GM18498 (cell line): ENCODE data around the gene ARNT2.
"Not testable (repeated sequence)": the region's sequence is repeated elsewhere in the genome, so short reads cannot be mapped to it uniquely, and the experiment has no call there.

Experiments
- ATAC-seq: cut with Tn5 transposase; IDR thresholded peaks from one replicate; pipeline ENCODE4 v1.9.1; 2021; ENCODE audit warnings: mild to moderate bottlenecking, moderate library complexity; ENCODE audit not compliant: unreplicated experiment

The ARNT2 gene

GRCh38 chr15:80404057-80404760 lies at the start of gene ARNT2:
Gene ARNT2 (plus strand): TSS chr15:80404382. CDS start chr15:80404516, 134 bp downstream.
- no peak for ATAC-seq

DNA sequence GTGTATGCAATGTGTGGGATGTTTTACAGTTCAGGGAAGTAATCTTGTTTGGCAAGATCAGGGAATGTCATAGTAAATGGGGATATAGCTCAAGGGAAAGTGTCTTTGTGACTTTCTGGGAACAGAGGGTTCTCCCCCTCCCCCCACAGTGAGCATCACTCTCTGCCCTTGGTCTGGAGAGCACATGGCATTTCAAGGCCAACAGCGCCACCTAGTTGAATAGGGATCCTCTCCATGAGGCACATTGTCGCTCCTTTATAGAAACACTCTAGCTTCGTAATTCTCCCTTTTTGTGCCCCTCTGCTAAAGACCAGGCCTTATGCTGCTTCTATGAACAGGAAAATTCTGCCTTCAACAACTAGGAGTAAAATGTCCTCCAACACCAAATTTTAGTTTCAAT lies 37.1 kb upstream of the ARNT2 start:
- no peak for ATAC-seq

DNA sequence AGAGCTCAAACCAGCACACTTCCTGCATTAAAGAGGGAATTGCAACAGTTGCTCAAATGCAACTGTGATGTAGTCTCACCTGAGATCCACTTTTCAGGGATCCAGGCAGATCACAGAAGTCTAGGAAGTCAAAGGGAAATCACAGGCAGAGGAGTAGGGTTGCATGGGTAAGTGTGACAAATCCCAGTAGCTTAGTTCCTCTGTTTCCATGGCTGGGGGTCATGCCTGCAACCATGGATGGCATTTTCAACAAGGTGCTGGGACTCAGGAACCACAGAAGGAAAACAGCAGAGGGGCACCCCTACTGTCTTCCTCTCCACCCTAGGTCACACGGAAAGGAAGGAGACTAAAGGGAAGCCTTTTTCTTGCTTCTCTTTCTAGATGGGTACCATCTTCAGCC lies 36.5 kb upstream of the ARNT2 start:
- ATAC-seq = no peak

DNA sequence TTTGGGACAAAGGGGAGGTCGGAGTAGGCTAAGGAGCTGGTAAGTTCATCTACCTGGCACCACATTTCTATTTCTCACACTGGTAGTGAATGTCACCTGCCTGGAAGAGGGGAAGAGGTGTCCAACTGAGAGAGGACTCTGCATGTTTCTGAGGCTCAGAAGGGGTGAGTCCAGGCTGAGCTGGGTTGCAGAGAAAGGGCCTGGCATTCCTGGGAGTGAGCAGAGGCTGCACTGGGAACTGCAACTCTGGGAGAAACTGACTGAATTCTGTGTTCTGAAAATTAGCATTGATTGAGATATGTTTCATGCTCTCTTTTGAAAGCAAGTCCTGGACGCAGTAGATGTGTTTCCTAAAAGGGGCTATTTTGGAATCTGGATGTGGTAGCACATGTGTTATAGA lies 32.3 kb upstream of the ARNT2 start:
- no peak for ATAC-seq

DNA sequence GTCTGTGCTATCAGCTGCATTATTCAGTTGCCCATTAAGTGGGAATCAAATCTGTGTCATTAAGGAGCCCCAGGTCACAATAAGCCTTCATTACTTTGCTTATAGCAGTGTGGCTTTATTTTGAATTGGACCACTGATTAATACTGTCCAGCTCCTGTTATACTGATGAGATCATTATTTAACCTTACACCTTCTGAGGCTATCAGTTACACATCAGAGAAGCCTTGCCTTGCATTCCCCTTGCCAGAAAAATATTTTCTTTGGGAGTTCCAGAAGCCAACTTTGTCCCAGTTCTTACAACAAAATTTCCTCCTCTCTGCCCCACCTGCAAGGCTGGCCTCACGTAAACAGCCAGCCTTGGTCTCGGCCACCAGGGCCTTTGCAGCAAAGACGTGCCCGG lies 29.7 kb upstream of the ARNT2 start:
- no peak for ATAC-seq

- no peak for ATAC-seq
Measured at GRCh38 chr15:80375968-80376891, 28.0 kb upstream of the ARNT2 start.

DNA sequence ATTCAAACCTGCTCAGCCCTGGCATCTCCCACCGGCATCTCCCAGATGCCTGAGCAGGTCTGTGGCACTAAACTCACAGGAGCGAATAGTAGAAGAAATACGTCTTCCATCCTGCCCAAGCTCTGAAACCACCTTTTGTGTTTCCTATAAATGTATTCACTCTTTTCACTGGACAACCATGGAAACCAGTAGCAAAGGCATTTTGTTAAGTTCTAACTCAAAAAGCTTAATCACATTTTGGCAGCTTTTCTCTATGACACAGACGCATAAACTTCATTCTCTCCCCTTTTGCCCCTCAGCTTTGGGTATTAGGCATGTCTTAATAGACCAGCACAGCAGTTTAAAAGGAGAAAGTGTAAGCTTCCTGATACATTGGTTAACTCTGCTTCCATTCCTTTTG lies 24.5 kb upstream of the ARNT2 start:
- no peak for ATAC-seq

GRCh38 chr15:80380154-80380553 lies 24.0 kb upstream of the ARNT2 start:
- ATAC-seq = no peak

DNA sequence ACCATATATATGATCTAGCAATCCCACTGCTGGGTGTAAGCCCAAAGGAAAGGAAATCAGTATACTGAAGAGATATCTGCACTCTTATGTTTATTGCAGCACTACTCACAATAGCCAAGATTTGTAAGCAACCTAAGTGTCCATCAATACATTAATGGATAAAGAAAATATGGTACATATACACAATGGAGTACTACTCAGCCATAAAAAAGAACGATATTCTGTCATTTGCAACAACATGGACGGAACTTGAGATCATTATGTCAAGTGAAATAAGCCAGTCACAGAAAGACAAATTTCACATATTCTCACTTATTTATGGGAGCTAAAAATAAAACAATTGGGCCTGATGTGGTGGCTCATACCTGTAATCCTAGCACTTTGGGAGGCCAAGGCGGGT lies 21.9 kb upstream of the ARNT2 start:
- ATAC-seq = no peak

GRCh38 chr15:80384432-80384831 lies 19.8 kb upstream of the ARNT2 start:
- no peak for ATAC-seq

DNA sequence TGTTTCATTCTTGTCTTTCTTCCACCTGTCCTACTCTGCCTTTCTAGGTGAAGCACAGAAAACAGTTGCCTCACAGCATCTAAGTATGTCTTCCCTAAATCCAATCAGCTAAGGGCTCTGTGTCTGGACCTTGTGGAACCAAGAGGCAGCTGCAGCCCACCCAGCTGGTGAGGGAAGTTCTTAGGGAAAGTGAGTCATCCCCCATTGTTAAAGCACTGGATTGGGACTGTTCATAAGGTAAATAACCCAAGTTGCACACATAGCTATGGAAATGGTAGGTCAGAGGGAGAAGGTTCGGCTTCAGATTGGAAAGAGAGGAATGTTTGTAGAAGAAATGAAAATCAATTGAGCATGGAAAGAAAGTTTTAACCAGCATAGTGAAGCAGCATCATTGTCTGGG lies 18.0 kb upstream of the ARNT2 start:
- ATAC-seq = no peak

DNA sequence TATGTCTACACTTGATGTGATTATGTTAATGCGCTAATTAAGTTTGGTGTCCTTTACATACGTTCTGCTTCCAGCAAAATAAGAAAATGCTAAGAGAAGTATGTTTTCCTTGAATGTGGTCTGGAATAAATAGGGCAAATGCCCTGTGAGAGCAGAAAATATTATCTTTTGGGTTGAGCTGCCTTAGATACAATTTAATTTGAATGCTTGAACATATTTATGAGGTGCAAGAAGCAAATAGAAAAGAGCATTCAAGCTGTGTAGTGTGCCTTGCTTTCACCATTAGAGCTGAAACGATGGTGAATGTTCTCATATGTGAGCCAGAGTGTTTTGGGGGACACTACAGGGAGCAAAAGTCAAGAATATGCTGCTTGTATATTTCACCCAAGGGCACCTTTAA lies 15.9 kb upstream of the ARNT2 start:
- ATAC-seq = no peak

- no peak for ATAC-seq
Measured at GRCh38 chr15:80389370-80389769, 14.8 kb upstream of the ARNT2 start.

- ATAC-seq = not testable (repeated sequence)
Measured at GRCh38 chr15:80390942-80391341, 13.2 kb upstream of the ARNT2 start.

DNA sequence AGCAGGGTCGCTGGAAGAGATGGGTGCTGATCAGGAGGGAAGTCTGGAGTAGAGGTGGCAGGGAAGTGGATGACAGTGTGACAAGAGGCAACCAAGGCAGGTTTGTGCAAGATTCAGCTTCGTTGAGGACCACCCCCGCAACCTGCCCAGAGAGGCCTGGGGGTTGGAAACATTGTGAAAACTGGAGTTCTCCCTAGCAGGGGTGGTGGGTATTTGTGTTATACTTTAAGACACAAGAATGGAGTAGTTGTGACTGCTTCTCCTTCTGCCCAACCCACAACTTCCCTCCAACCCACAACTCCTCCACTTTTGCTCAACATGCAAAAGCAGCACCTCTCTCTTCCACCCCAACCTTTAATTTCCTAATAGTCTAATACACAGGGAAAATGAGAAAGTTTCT lies 8.6 kb upstream of the ARNT2 start:
- no peak for ATAC-seq

GRCh38 chr15:80396096-80396495 lies 8.1 kb upstream of the ARNT2 start:
- no peak for ATAC-seq

DNA sequence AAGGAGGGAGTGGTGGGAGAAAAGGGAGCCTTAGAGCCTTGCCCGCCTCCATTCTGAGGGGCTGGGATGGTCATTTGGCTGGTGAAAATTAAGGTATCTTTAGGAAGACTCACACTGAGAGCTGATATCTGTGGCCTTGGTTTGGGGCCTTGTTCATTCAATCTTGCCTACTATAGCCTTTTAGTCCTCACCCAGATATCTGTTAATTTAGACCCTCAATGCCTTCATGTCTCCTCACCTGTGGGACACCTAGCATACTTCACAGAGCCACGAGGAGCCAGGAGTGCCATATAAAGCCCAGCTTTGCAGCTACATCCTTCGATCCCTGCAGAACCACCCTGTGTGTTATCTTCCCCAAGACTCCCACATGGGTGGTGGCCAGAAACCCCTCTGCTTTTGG lies 4.7 kb upstream of the ARNT2 start:
- no peak for ATAC-seq

DNA sequence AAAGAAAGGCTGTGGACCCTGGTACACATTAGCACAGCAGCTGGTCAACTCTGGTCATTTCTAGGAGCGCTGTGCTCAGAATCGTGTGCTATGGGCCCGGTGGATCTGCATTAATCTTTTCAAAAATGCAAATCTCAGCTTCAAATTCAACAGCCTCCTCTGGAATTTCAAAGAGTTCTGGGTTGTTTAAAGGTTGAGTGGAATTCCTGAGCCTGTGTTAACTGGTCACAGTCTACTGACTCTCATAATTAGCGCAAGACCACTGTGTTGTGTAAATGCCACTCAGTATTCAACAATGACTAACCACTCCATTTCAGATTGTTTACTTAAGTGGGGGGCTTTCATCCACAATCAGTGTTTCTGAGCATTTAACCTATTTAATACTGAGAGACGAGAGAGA lies 2.7 kb upstream of the ARNT2 start:
- no peak for ATAC-seq

DNA sequence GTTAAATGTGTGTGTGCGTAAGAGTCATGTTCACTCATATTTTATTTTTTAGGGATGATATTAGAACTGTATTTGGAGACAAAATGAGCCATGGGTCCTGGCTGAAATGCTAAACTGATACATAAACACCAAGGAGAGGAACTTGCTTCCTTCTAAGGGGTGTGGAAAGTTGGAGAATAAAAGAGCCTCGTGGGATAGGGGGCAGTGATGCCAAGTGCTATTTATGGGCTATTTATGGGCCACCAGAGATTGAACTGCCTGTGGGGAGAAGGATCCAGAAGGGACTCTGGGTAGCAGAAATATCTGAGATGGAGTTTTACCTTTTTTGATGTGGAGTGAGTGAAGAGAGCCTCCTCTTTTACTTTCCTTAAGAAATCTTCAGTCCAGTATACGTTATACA lies 1.8 kb upstream of the ARNT2 start:
- no peak for ATAC-seq

GRCh38 chr15:80403712-80404056 lies 498 bp upstream of the ARNT2 start:
- no peak for ATAC-seq

DNA sequence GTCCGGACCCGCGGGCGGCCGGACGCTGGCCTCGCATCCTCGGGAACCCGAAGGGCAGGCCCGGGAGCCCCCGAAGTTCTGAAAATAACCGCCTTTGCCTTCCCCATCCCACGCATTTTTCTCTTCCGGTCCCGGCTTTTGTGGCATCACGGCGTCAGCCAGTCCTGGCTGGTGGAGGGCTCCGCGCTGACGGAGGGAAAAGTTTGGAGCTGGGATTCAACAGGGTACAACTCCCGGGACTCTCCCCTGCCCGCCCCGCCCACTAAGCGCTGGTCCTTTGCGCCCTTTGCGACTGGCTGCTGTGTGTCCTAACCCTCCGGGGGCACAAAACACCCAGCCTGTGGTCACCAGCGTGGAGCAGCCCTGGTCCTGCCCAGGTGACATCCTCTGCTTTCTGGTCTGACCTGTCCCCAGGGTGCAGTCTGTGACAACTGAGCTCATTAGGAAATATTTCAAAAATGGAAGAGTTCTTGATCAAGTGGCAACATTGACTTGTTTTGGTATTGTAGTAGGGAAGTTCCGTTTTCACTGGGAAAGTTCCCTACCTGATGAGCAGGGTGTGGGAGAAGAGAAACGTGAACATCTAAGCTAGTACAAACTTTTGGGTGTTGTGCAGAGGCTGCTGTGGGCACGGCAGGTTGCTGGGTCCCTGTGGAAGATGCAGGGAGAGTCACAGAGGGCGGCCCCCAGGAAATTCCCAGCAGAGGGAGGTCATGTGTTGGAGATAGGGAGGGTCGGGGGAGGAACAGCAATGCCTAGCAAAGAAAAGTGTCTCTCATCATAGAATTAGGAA lies 775 bp downstream of the ARNT2 start:
- no peak for ATAC-seq

DNA sequence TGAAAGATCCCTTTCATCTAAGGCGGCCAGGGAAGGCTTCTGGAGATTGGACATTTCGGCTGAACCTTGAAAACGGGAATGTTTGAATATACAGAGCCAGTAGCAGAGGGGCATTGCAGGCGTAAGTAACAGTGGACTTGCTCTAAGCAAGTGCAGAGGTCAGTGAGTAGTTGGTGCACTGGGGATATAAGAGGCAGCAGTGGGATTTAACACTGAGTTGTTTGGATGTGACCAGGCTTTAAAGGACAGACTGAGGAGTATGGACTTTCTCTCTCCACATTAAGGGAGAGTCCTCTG lies 1.3 kb downstream of the ARNT2 start:
- no peak for ATAC-seq
